ENCODE results near the gene RTEL1.

GRCh38 chr20:63645218-63645617 is 12.9 kb upstream of the RTEL1 start:
- no peak for TF ChIP-seq CTCF (IDR thresholded peaks at IDR 0.05)
- TF ChIP-seq POLR2A (IDR thresholded peaks at IDR 0.05) = no peak

Data from body of pancreas (tissue), 4 donors.